HG02759 (cell line): ENCODE results near the gene BRICD5.

Experiments
- ATAC-seq: cut with Tn5 transposase; IDR thresholded peaks from one replicate; pipeline ENCODE4 v1.9.1; 2021; ENCODE audit warnings: mild to moderate bottlenecking, moderate library complexity; ENCODE audit not compliant: unreplicated experiment

The BRICD5 gene

DNA sequence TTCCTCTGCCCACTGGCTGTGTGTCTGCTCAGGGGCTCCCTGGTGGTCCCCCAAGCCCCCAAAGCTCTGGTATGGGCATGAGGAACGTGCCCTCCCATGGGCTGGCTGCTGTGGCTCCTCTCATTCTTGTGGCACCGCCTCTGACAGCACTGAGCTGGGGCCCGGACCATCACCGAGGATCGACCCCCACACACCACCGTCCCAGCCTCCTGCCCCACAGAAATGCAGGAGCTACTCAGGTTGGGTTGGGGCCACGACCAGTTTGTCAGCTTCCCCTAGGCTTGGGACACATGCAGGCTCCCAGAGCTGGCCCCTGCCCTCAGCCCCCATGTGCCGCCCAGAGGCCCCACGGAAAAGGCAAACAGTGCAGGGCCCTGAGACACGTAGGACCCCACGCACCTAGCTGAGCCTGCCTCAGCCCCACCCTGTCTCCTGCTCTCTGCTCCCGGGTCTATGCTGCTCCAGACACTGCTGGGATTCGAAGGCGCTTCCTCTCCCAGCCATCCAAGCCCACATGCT is 11.0 kb downstream of the BRICD5 start:
- no peak for ATAC-seq

DNA sequence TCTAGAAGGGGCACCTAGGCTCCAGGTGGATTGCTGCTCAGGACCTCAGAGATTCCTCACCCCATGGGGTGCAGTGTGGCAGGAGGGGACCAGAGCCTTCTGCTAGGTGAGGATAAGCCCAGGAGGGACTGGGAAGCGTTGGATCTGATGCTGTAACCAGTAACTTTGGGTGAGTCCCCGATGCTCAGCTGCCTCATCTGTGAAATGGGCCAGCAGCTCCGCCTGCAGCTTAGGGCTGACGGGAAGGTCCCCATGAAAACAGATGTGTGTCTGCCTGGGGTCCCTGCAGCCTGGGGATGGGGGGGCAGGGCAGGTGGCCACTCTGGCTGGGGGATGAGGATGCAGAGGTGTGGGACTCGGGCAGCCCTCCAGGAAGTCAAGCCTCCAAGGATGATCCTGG is 11.6 kb downstream of the BRICD5 start:
- ATAC-seq: no peak

GRCh38 chr16:2198283-2198682 is 12.4 kb downstream of the BRICD5 start:
- no peak for ATAC-seq

DNA sequence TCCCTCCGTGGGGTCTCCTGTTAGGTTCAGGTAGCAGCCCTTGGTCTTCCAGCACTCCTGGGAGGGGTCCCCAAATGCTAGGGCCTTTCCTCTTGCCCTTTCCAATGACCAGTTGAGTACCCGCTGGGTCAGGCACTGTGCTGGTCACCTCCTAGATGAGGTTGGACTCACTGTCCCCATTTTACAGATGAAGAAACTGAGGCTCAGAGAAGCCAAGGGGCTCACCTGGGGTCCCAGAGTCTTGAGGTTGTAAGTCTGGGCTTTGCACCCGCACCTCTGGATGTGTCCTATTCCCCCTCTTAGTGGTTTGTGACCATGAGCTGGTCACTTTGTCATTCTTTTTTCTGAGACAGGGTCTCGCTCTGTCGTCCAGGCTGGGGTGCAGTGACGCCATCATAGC is 12.9 kb downstream of the BRICD5 start:
- ATAC-seq: no peak

DNA sequence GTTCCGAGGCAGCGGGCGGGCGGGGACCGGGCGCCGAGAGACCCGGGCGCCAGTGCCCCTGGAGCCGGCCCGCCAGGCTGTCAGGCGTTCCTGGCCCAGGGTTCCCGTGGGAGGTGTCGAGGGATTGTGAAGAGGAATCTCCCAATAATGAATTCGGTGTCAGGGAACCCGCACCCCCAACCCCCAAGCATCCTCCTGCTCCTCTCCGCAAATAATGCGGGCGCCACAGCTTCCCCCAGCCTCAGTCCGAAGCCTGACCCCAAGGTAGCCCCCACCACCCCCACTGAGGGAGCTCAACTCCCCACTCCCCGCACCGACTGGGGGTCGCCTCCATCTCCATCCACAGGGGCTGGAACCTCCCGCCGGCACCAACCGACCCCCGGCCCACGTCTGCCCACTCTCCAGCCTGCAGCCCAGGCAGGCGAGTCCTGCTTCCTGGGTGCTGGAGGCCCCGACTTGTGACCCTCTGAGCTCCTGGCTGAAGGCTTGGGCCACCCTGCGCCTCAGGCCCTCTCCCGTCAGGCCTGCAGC is 13.6 kb downstream of the BRICD5 start:
- no peak for ATAC-seq

DNA sequence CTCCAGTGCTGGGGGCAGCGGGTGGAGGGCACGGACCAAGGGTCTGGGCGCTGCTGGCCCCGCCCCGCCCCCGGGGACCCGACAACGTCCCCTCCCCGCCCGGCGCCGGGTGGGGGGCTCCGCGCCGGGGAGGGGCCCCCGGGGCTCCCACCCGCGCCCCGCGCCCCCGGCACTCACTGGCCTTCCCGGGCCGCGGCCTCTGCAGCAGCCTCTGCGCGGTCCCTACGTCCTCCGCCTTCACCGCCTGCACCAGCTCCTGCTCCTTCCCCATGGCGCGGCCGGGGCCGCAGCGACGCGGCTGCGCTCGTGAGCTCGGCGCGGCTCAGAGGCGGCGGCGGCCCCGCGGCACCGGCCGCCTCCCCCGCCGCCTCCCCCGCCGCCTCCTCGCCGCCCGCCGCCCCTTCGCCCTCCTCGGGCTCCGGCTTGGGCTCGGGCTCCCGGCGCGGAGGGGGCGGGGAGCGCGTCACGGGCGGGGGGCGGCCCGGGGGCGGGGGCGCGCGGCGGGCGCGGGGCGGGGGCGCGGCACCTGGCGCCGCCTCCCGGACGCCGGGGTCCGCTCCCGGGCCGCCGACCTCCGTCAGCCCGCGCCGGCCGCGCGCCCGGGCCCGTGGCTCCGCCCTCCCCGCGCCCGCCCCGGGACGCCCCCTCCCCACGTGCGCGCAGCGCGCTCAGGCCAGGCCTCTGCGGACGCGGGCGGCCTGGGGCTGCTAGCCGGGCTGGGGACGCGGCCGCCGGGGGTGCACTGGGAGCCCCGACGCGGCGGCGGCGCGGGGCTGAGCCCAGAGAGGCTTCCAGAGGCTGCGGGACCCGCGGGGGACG is 14.3 kb downstream of the BRICD5 start, which contains the start of gene CASKIN1:
Gene CASKIN1, minus strand, starts transcription at position 444 of the 819 bp plus-strand sequence. Its CDS starts 173 bp downstream, at position 271.
- no peak for ATAC-seq

DNA sequence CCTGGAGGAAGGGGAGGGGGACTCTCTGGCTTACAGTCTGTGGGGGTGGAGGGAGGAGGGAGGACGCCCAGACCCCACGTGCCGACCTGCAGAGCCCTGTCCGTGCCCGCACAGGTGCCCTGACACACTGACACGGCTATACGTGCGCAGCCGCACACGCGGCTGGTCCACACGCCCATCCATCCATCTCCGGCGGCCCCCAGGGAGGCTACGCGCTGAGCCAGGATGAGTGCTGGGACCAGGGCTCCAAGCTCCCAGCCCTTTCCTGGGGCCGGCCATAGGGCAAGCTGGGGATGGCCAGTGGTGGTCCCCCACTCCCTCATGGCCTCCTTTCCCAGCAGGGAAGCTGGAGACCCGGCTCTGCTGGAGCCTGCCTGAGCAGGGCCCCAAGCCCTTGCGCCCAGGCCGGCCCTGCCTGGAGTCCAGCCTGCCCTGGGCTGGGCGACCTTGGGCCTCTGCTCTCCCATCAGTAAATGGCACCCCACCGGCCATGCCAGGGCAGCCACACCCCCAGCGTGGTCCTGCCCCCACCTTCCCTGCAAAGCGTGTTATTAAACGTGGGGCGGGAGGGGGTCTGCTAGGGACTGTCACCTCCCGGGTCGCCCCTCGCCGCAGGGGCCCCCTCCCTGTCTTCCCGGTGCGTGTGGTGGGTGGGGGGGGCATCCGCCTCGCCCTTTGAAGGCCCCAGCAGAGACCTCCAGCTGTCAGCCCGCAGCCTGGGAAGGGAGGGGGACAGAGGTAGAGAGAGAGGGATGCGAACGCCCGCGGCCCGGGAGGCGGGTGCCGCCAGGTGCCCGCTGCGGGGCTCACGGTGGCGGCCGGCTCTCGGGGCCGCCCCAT is 15.1 kb downstream of the BRICD5 start:
- ATAC-seq: no peak

DNA sequence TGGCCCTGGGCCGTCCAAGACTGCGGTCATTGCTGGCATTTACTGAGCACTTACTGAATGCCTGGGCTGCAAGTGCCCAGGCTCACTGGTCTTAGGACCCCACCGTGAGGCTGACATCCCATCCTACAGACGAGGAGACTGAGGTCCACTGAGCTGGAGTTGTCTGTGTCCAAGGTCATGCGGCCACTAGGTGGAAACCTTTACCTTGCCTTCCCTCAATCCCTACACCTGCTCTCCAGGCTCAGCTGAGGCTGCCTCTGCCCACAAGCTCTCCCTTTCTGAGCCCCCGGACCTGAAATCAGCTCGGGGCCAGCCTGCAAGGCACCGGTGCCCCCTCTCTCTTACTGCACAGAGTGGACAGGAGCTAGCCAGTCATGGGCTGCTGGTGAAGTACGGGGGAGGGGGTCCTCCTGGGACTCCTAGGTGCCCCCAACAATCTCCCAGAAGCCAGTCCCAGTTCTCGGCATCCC is 15.8 kb downstream of the BRICD5 start:
- ATAC-seq: no peak

- no peak for ATAC-seq
These were observed 16.4 kb downstream of the BRICD5 start for GRCh38 chr16:2194166-2194834.

DNA sequence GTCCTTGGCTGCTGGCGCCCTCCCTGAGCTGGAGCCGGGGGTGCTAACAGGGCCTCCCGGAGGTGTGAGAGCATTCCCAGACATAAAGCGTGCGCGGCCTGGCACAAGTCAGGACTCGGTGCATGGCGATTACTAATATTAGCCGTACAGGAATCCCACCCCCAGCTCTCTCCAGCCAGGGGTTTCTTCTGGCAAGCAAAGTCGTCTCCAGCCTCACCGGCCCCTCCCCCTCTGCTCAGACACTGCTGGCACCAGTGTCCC is 19.3 kb downstream of the BRICD5 start:
- ATAC-seq: no peak

DNA sequence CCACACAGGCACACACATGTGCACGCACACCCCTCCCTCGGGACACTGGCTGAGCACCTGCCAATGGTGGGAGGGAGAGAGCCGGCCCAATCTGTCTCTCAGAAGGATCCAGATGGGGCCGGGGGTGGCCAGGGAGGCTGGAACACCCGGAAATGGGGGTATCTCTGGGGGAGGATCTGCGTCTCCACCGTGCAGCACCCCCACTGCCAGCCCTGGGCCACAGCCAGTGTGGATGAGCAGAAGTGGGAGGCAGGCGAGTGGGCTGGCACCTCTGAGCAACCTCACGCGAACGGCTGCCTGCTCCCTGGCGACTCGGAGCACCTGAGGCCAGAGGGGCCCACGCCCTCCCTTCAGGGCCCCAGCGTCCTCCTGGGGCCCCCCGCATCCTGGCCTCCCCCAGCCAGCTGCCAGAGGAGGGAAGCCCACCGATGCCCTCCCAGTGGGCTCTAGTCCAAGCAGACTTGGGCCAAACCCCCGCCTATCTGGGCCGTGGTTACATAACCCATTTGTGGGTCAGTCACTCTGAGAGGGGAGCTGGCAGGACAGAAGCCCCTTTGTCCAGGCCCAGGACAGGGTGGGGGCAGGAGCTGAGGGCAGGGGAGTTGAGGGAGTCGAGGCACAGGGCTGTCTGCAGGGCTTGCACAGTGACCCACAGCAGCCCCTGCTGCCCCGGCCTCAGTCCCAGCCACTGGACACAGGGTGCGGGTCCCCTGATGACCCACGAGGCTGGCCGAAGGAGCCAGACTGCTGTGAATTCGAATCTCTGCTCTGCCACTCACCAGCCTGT is 19.8 kb downstream of the BRICD5 start:
- no peak for ATAC-seq

GRCh38 chr16:2190002-2190658 is 20.5 kb downstream of the BRICD5 start:
- no peak for ATAC-seq

DNA sequence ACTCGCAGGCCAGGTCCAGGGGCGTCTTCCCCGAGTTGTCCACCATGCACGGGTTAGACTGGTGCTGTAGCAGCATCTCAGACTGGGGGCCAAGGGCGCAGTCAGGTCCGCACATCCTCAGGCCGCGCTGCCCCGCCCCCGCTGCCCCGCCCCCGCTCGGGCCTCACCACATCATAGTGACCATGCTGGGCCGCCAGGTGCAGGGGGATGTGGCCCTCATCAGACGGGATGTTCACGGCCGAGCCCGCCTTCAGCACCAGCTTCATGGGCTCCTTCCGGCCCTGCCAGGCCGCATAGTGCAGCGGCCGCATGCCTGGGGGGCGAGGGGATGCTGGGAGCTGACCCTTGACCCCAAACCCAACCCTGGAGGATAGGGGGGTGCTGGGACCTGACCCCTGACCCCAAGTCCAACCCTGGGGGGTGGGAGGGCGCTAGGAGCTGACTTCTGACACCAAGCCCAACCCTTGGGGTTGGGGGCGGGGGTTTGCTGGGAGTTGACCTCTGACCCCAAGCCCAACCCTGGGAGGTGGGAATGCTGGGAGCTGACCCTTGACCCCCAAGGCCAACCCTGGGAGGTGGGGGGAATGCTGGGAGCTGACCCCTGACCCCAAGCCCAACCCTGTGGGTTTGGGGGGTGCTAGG is 21.3 kb downstream of the BRICD5 start:
- no peak for ATAC-seq

- ATAC-seq: no peak
These were observed 22.3 kb downstream of the BRICD5 start for GRCh38 chr16:2188395-2188794.

DNA sequence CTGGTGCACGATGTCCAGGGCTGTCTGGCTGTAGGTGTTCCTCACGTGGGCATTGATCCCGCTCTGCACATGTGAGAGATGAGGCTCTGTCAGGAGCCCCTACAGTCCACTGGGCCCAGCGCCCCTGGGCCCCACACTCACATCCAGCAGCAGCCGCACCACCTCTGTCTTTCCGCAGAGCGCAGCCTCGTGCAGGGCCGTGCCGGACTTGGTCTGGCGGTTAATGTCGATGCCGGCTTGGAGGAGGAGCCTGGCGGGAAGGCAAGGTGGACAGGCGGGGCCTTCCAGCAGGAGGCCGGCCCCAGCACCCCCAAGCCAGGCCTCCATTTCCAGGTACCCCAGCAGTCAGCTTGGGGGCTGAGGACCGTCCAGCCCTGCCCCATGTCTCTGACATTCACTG is 23.5 kb downstream of the BRICD5 start:
- no peak for ATAC-seq

- ATAC-seq: no peak
These were observed 24.2 kb downstream of the BRICD5 start for GRCh38 chr16:2186505-2186904.

GRCh38 chr16:2186064-2186463 is 24.6 kb downstream of the BRICD5 start:
- no peak for ATAC-seq

GRCh38 chr16:2184962-2185361 is 25.7 kb downstream of the BRICD5 start:
- no peak for ATAC-seq

DNA sequence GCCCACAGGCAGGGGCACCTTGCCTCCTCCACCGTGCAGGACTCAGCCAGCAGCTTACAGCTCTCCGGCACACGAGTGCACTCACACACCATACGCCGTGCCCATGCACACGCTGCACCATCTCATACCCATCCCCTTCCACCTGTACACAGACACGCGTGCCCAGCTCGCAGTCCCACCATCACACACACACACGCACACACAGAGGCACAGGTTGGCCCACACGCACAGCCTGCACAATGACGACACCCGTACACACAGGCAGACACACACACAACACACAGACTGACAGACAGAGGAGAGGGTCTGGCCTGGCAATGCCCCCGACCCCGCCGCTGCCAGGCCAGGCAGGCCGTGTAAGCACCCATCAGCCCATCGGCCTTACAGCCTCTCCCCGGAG is 26.3 kb downstream of the BRICD5 start:
- no peak for ATAC-seq
